ENCODE data around the gene PRDM7.
"Not testable (repeated sequence)": the region's sequence is repeated elsewhere in the genome, so short reads cannot be mapped to it uniquely, and the experiment has no call there.

The PRDM7 gene

DNA sequence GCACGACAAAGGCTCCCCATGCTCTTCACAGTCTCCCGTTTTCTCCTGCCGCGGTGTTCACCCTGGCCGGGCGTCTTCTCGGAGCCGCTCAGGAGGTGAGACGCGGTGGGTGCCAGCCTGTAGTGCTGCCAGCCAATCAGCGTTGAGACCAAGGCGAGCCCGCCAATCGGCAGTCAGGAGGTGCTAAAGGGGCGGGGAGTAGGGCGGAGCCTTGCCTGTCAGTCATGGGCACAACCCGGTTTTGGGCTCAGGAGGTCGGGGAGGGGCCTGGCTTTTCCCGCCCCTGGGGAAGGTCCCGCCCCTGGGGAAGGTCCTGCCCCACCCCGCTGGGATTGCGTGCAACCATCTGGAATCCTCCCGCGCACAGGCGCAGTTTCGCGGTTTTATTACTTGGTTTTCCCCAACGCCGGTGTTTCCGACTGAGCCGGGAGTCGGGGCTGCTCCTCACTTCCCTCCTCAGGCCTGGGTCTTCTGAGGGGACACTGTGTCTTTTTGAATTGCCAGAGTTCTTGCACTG lies at the start of gene PRDM7:
TSS of gene PRDM7 (minus strand) at position 92 of the 517 bp plus-strand sequence. CDS start 1,421 bp downstream, outside the sequence.
- peak; percentile 94 for DNase-seq

DNA sequence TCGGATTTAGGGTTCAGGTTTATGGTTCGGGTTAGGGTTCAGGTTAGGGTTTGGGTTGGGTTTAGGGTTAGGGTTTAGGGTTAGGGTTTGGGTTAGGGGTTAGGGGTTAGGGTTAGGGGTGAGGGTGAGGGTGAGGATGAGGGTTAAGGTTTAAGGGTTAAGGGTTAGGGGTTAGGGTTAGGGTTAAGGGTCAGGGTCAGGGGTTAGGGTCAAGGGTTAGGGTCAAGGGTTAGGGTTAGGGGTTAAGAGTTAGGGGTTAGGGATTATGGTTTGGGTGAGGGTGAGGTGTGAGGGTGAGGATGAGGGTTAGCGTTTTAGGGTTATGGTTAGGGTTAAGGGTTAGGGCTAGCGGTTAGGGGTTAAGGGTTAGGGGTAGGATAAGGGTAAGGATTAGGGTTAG lies 44.7 kb upstream of the PRDM7 start:
- not testable (repeated sequence) for DNase-seq

DNA sequence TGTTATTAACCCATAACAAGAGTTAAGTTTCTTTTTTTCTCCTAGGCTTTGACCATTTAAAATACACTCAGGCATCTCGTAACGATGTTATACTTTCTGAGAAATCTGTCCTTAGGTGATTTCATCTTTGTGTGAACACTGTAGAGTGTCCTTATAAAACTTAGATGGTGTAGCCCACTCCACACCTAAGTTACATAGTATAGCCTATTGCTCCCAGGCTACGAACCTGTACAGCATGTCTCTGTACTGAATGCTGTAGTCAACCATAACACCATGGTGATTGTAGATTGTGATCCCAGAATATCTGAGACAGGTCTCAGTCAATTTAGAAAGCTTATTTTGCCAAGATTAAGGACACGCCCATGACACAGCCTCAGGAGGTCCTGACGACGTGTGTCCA lies 30.5 kb upstream of the PRDM7 start:
- not testable (repeated sequence) for DNase-seq

DNA sequence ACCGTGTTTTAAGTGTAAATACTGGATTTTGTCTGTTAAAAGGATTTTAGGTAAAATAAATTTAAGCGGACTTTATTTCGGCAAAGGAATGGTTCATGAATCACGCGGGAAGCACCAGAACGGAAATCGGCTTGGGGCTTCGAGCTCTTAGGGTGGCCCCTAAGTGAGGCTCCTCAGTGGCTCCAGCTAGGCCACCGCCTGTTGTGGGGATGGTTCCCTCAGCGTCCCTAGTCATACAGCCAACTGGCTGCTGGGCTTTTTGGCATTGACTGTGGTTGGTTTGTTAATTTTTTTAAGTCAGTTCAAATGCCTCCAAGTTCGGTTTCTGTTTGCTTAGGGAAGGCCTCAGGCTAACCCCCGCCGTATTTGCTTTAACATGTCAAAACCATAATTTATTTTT lies 29.9 kb upstream of the PRDM7 start:
- DNase-seq = not testable (repeated sequence)

DNA sequence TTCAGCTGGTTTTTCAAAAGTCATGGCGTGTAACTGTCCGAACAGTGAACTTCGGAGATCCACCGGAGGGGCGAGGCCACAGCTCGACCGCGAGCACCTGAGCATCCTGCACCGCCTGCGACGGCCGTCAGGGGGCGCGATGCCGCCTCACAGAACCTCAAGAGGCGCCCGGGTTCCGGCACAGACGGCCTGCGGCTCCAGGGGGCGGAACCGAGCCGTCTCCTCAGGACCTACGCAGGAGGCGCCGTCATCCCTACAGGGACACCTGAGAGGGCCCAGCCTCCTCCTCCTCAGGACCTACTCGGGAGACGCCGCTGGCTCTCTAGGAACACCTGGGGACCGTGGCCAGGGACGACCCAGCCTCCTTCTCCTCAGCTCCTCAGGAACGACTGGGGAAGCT lies 29.1 kb upstream of the PRDM7 start:
- peak; percentile 64 for DNase-seq

DNA sequence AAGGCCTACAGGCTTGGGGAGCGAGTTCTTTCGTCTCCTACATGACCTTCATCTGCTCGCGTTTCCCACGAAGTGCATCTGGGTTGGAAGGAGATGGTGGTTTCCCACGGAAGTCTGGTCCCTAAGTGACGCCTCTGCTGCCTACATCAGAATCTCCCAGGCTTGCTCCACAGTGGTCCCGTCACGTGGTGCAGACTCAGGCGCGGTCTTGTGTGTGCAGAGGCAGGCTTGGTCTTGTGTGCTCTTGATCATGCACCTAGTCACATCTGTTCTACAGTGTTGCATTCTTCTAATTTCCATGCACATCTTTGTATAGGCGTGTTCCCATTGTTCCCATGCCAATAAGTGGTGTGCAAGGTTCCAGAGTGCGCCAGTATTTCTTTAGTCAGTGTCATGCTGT lies 27.6 kb upstream of the PRDM7 start:
- not testable (repeated sequence) for DNase-seq

DNA sequence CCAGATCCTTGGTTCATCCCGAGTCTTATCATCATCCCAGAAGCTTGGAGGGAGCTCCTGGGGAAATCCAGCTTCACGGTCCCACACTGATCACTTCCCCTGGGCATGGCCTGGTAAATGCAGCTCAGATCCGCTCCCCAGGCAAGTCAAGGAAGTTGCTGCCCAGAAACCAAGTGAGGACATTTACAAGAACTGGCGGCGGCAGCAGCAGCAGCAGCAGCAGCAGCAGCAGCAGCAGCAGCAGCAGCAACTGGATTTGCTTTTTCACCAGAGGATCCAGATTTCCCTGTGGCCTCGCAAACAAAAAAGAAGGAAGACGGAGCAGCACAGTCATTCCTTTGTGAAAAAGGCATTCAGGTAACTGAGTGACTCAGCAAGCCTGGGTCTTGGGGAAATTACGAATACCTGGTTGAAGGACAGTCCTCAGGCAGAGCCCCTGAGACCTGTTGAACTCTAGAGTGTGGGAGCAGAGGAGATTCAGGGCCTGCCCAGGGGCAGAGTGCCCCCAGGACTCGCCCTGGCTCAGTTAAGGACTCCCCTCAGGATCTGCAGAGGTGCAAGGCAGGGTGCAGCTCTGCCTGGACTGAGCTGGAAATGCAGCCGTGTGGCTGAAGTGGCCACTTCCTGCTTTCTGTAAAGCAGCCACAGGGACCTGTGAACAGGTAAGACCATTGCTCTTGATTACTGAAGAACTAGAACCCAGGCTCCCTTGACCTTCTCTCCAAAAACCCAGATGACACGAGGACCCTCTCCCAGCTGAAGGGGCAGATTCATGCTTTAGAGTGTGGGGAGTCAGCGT lies 25.2 kb upstream of the PRDM7 start:
- DNase-seq = not testable (repeated sequence)

DNA sequence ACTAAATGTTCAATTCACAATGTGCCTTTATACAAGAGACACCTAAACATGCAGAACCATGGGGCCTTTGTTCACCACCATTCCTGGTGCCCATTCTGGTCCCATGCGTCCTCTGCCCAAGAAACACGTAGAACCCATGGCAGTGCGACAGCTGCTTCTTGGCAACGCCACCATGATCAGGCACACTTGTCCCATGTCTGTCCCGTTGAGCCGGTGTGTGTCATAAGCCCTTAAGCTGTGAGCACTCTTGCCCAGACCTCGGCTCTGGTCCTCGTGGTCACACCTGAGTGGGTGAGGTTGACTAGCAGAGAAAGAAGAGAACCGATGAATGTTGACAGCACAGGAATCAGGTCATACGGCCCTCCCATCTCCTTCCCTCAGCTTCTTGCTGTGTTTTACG lies 24.2 kb upstream of the PRDM7 start:
- DNase-seq = not testable (repeated sequence)

DNA sequence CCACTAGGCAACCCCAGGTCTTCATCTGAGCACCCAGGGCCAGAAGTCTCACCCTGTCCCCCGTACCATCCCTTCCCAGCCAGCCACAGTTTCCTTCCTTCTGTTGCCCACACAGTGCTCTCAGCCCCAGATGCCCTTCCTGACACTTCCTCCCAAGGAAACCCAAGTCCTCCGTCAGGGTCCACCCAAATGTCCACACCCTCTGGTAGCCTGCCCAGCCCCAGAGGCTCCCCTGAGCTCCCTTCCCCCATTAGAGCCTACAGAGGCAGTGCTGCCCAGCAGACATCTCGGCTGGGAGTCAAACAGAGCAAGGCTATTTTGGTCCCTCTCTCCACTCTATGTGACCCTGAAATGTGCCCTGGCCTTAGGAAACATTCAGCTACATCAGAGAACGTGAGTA lies 23.7 kb upstream of the PRDM7 start:
- DNase-seq = not testable (repeated sequence)

DNA sequence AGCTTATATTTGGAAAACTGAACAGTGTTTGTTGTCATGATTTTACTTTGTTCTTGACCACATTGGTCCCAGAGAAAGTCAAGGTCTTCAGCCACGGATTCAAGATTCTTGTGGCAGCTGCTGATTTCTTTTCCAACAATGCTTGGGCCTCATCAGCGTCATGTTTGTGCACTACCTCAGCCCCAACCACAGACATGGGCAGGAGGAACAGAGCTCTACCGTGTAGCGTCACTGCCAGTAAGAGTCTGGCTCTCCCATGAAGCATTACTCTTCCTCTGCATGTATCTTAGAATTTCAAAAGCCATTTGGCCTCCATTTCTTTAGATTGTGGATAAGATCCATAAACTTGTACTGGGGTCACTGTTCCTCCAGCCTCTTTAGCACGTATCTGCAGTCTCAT lies 23.1 kb upstream of the PRDM7 start:
- not testable (repeated sequence) for DNase-seq

DNA sequence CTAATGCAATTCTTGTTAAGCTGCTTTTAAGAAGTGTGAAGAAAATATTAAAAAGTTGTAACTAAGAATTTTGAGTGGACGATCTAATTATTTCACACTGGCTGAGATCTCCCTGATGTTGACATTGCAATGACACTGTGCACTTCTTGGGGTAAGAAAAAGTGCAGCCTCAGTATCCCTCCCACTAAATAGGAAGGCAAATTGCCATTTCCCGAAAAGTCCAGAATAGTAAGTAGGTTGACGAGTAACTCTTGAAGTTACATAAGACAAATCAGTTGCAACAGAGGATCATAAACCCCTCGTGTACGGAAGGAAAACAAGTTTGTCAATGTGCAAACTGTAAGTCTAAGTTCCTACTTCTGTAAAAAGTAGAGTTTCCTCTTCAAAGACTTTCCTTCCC lies 21.8 kb upstream of the PRDM7 start:
- DNase-seq = not testable (repeated sequence)

DNA sequence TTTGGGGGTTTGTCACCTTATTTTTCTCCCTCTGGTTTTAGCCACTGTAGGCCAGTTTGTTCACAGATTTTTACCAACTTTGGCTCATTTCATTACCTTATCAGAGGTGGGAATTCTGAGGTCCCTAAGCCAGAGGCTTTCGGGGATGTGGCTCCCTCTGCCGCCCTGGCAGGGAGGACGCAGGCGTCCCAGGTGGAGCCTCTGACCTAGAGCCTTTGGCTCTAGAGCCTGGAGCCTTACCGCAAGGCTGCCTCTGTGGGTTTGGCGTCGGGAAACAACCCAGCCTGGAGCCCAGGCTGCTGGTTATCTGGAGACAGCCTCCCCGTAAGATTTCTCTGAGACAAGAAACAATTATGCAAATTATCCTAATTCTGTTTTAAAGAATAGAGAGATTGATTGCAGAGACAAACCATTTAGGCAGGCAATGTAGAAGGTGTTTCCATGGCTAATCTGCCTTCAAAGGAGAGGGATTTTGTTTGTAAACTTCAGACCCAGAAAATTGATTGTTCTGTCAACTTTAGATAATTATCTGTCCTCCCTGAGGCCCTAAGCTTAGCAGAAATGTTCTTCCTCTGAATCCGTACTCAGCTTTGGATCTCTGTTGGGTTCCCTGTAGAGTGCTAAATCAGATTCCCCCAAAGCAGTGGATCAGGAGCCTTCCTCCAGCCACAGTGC lies 20.0 kb upstream of the PRDM7 start:
- not testable (repeated sequence) for DNase-seq

DNA sequence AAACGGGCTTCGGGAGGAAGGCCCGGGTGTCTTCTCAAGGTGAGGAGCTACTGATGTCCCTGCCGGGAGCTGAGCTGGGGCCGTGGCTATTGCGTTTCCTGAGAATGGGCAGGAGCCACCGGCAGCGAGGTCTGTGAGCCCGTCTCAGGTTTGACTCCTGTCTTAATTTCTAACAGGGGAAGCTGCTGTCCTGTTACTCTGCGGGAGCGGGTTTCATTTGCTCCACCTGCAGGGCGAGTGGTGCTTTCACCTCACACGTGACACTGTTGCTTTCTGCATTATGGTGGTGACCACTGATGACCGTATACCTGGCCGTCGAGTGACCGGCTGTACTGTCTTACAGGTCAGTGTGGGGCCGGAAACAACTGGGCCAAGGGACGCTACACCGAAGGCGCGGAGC lies 17.7 kb upstream of the PRDM7 start:
- DNase-seq = not testable (repeated sequence)

DNA sequence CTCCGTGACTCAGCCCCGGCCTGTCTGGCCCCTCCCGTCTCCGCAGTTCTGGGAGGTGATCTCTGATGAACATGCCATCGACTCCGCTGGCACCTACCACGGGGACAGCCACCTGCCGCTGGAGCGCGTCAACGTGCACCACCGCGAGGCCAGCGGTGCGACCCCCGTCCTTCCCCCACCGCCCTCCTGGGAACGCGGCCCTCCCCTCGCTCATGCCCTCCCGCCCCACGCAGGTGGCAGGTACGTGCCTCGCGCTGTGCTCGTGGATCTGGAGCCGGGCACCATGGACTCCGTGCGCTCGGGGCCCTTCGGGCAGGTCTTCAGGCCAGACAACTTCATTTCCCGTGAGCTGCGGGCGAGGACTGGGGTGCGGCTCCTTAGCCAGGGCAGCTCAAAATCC lies 17.2 kb upstream of the PRDM7 start:
- not testable (repeated sequence) for DNase-seq

DNA sequence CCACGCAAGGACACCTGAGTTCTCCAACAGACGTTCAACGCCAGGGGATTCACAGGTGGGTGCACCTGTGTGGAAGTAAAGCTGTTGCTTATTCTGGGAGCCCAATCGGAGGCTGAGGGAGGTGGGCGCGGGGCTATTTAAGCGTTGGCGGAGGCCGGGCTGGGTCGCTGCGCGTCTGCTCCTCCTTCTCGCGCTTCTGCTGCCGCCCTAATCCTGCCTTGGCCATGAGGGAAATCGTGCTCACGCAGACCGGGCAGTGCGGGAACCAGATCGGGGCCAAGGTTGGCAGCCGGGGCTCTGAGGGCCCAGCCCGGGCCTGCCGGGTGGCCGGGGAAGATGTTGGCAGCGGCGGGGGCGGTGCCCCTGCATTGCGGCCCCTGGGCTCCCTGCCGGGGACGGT lies 16.7 kb upstream of the PRDM7 start:
- DNase-seq = not testable (repeated sequence)

DNA sequence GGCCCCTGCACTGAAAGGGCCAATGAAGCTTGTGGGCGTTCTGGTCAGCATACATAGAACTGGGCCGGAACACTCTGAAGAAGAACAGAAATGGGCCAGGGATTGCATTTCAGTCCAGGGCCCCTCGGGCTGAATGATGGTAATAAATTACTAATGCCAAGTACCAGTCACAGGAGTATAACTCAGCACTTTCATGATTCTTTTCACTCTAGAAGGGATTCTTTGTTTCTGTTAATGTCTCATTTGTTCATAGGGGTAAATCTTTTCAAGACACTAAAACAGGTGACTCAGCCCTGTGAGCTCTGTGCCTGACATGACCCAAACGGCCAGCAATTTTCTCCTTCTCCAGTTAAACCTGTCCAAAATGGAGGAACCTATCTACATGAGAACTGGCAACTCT lies 15.7 kb upstream of the PRDM7 start:
- not testable (repeated sequence) for DNase-seq

DNA sequence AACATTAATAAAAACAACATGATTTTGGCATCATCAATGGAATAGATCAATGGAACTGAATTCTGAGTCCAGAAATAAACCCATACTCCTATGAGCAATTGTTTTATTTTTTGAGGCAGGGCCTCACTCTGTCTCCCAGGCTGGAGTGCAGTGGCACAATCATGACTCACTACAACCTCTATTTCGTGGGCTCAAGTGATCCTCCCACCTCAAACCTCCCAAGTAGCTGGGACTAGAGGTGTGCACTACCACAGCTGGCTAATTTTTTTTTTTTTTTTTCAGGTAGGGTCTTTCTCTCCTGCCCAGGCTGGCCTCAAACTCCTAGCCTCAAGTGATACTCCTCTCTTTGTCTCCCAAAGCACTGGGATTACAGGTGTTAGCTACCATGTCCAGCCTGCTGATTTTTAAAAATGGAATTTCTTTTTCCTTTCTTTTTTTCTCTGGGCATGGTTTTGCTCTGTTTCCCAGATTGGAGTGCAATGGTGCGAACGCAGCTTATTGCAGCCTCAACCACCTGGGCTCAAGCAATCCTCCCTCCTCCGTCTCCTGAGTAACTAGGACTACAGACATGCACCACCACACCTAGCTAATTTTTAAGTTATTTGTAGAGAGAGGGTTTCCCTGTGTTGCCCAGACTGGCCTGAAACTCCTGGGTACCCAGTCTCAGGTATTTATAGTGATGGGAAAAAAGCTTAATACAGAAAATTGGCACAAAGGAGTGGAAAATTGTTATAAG lies 7.3 kb upstream of the PRDM7 start:
- DNase-seq = no peak

DNA sequence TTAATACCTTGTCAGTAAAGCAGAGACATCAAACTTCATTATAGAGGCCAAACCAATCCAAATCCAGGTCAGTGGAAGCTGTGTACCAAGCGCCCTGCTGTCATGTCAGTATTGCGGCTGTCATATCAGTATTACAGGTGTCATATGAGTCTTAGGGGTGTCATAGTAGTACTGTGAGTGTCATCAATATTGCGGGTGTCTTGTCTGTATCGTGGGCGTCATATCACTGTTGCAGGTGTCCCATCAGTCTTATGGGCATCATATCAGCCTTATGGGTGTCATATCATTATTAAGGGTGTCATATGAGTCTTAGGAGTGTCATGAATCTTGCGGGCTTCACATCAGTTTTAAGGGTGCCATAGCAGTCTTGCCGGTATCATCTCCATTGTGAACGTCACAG lies 6.0 kb upstream of the PRDM7 start:
- no peak for DNase-seq

DNA sequence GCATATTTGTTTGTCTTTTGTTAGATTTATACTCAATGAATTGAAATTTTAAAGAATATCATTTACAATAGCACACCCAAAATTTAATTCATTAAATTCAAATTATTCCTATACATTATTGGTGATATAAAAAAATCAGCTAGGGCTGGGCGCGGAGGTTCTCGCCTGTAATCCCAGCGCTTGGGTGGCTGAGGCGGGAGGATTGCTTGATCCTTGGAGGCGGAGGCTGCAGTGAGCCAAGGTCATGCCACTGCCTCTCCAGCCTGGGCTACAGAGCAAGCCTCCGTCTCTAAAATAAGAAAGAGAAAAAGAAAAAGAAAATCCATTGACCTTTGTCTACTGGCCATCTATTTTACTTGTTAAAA lies 4.5 kb upstream of the PRDM7 start:
- no peak for DNase-seq

DNA sequence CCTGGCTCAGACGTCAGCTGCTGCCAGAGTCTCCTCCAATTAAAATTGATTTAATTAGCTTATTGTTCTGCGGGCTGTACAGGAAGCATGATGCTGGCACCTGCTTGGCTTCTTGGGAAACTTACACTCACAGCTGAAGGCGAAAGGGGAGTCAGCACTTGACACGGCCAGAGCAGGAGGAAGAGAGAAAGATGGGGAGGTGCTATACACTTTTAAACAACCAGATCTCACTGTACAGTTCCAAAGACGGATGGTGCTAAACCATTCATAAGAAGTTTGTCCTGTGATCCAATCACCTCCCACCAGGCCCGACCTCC lies 1.4 kb upstream of the PRDM7 start:
- no peak for DNase-seq

DNA sequence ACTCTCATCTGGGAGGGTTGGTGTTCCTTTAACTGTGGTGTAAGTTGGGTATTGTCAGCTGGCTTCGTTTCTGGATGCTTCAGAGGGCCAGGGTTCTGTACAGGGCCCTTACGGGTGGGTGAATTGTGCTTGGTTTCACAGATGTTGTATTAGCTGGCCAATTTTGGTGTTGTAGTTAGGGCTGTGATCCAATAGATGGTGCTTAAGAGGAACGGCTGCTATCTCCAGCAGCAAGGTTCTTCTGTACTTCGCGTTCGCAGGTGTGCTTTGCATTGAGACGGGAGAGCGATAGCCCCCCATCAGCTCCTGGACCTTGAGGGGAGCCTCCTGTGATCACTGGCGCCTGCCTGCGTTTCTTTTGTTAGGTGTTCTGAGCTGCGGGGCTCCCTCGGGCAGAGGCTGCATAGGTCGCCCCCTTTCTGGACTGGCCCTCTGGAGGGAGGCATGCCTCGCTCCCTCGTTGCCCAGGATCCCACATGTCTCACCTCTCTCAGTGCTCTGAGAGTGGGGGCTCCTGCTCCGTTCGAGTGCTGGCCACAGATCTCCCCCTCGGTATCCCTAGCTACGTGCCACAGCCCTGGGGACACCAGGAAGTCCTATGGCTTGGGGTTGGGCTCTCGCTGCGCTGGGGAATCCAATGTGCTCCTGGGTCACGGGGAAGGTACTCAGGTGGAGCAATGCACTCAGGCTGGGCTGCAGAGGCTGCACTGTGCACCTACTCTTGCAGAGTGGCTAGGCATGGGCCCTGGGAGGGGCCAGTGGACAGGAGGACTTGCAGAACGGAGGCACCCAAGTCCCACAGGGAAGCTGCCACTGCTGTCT lies 837 bp upstream of the PRDM7 start:
- peak; percentile 40 for DNase-seq

DNA sequence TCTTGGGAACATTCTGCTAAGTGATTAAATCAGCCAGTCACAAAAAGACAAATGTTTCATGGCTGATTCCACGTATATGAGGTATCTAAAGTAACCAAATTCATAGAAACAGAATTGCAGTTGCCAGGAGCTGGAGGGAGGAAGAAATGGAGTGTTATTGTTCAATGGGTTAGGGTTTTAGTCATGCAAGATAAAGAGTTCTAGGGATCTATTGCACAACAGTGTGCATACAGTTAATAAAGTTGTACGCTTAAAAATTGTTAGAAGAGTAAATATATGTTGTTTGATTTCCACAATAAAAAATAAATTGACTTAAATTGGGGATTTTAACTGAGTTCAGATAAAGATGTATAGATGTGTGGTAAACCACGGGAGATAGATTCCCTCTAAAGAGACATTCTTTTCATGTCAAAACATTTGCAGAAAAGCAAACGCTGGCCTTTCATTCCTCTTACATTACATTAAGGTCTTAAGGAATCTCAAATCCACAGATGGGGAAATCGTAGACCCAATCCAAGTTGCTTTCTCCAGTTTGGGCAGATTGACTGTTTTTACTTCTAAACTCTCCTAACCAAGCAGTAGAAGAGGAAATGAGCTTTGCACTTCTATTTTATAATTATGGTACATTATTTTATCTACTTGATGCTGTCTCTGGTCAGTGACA lies 4.6 kb downstream of the PRDM7 start:
- DNase-seq = no peak
